Neural cell (in vitro differentiated cells): ENCODE measurements around the gene SNX6.
"Not testable (repeated sequence)": the region's sequence is repeated elsewhere in the genome, so short reads cannot be mapped to it uniquely, and the experiment has no call there.

Experiments
- CTCF ChIP-seq: fragments of 450-650 bp; IDR thresholded peaks from 2 replicates; pipeline ENCODE4 v1.5.1; 2014; ENCODE audit warnings: antibody characterized with exemption, mild to moderate bottlenecking, moderate library complexity; ENCODE audit not compliant: poor library complexity, severe bottlenecking
- EP300 ChIP-seq: fragments of 450-650 bp; conservative IDR thresholded peaks from 2 replicates; pipeline ENCODE4 v1.6.1; 2014; ENCODE audit warnings: antibody characterized with exemption, mild to moderate bottlenecking, moderate library complexity; ENCODE audit not compliant: poor library complexity, severe bottlenecking

- TF ChIP-seq CTCF, EP300: not testable (repeated sequence)
Measured at GRCh38 chr14:34555583-34556497, 74.1 kb downstream of the SNX6 start.
